Fibroblast of the aortic adventitia (primary cell): ENCODE data around the gene TPRN. TPM values are rescaled to one million over a fixed set of nuclear protein-coding genes. Genes with fewer than 3 reads are reported as not detected.

Source experiments
- DNase-seq: peaks from one replicate; pipeline ENCODE4 v3.0.0-alpha.2; 2010; ENCODE audit warnings: low read depth
- H3K4me3 ChIP-seq: 2 replicates; pipeline ENCODE4 v1.5.1; 2011; ENCODE audit warnings: low read depth, mild to moderate bottlenecking, control low read depth, low read length, moderate library complexity
- total RNA-seq: library from RNA; depleted of rRNA; stranded (reverse); fragments of >200 nt; gene quantifications from 2 replicates; pipeline ENCODE4 v1.2.3, GENCODE V29; 2012; ENCODE audit warnings: low replicate concordance
- TF ChIP-seq, protein P1 (sequence below): IDR thresholded peaks from 2 replicates; pipeline ENCODE4 v1.5.1; 2011; ENCODE audit warnings: mild to moderate bottlenecking, low read length, control low read depth, inconsistent platforms; ENCODE audit not compliant: insufficient read depth

Gene TPRN
- total RNA-seq, 1 donor = 8.0 TPM

- no peak for DNase-seq
- TF ChIP-seq, protein P1, sequence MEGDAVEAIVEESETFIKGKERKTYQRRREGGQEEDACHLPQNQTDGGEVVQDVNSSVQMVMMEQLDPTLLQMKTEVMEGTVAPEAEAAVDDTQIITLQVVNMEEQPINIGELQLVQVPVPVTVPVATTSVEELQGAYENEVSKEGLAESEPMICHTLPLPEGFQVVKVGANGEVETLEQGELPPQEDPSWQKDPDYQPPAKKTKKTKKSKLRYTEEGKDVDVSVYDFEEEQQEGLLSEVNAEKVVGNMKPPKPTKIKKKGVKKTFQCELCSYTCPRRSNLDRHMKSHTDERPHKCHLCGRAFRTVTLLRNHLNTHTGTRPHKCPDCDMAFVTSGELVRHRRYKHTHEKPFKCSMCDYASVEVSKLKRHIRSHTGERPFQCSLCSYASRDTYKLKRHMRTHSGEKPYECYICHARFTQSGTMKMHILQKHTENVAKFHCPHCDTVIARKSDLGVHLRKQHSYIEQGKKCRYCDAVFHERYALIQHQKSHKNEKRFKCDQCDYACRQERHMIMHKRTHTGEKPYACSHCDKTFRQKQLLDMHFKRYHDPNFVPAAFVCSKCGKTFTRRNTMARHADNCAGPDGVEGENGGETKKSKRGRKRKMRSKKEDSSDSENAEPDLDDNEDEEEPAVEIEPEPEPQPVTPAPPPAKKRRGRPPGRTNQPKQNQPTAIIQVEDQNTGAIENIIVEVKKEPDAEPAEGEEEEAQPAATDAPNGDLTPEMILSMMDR = no peak
- H3K4me3 ChIP-seq = no peak overlapping the region
Observed at GRCh38 chr9:137160716-137161557, 39.6 kb downstream of the TPRN start.

DNA sequence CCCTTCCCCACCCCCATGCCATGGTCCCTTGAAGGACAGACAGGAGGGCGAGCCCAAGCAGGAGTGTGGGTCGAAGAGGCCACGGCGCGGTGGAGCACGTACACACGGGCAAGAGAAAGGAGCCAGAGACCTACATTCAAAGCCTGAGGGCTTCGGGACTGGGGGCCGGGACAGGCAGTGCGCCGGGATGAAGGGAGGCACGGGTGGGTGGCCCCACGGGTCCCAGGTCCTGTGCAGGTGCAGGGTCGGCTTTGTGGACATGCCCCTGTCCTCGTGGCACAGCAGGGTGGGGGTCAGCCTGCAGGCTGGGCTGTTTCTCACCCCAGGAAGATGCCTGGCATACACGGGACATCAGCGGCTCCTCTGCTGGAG is 40.5 kb downstream of the TPRN start:
- no peak overlapping the region for H3K4me3 ChIP-seq
- no peak for DNase-seq
- TF ChIP-seq, protein P1 = no peak

DNA sequence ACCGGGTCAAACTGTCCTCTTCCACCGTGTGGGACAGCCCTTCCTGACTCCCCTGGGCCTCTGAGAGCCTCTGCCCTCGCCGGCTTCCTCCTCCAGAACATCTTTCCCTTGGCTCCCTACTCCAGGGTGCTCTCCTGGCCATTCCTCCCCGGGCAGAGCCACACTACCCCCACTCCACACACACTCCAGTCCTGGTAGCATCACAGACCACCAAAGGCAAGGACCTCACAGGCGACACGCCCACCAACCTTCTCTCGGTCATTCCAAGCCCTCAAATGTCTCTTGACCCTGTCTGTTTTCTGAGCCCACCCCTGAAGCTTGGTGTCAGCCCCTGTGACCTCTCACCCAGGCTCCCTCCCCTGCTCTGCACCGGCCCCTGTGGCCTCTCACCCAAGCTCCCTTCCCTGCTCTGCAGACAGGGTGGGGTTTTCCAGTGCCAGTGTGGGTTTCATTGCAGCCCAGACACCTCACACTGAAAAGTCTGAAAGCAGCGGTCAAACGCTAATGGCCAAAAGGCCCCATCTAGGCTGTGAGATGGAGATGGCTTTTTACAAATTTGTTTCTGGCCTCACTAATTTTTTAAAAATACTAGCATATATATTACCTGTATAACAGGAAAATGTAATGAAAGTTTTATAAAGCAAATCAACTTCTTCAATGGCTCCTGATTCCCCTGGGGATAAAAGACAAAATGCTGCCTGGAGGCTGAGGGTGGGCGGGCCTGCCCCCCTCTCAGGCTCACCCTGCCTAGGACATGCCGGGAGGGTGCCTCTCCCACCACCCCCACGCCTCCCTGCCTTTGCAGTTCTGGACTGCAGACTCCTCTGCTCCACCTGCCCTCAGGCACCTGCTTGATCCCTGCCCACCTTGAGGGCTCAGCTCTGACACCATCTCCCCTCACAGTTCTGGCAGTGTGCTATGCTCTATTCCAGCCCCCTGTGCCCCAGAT is 41.2 kb downstream of the TPRN start:
- TF ChIP-seq, protein P1 = no peak
- no peak for DNase-seq
- H3K4me3 ChIP-seq = no peak overlapping the region

DNA sequence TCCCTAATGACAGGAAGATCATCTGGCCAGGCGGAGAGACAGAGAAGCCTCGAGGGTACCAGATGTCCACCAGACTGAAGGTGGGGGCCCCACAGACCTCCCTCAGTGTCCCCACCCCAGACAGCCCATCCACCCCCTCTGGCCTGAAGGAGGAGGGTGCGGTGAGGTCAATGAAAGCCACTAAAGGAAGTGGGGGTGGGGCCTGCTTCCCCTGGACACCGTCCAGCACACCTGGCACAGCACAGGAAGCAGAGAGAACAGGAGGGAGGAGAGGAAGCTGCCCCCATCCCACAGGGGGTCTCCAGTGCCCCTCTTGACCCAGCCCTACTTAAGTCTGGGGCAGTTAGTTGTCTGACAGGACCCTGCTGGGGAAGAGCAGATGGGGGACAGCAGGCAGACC is 41.9 kb downstream of the TPRN start:
- TF ChIP-seq, protein P1 = no peak
- no peak for DNase-seq
- H3K4me3 ChIP-seq = no peak overlapping the region

DNA sequence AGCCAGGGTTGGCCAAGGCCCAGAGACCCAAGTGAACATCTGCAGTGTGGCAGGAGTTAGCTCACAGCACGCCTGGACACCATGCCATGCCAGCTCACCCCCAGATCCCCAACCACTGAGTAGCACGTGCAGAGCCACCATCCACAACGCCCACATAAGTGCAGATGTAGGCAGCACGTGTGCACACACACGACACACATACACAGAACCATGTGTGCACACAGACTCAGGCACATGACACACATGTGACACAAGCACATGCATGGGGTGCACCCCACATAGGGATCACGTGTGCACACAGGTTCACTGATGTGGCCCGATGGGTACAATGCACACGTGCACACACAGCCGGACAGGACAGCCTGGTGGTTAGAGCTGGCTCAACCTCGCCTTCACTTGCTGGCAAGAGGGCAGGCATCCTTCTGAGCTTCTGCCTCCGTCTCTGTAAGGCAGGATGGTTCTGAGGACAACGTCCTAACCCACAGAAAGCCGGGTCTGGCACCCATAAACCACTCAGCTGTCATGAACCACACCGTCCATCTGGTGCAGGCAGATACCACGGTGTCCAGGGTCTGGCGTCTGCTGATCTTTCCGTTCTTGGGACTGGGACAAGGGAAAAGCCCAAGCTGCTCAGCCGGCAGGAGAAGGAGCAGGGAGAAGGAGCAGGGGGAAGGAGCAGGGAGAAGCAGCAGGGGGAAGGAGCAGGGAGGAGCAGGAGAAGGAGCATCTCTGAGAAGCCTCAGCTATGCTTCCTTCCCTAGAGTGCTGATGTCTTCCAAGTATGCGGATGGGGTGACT is 42.7 kb downstream of the TPRN start:
- H3K4me3 ChIP-seq = no peak overlapping the region
- no peak for DNase-seq
- TF ChIP-seq, protein P1 = no peak
